GM23338 (cell line): ENCODE data around the gene SEC23A. TPM values are rescaled to one million over a fixed set of nuclear protein-coding genes. Genes with fewer than 3 reads are reported as not detected.
"Not testable (repeated sequence)": the region's sequence is repeated elsewhere in the genome, so short reads cannot be mapped to it uniquely, and the experiment has no call there.

ENCODE experiments used
- ATAC-seq: fragments of 200-7000 bp; cut with Tn5 transposase; 3 replicates; pipeline ENCODE4 v1.9.1; 2020
- DNase-seq: peaks from one replicate; pipeline ENCODE4 v3.0.0-alpha.2; 2015; ENCODE audit warnings: low spot score
- H2AFZ ChIP-seq: fragments of 200-600 bp; sonication (generic); 2 replicates; pipeline ENCODE4 v1.8.0; 2016; ENCODE audit warnings: antibody characterized with exemption, mild to moderate bottlenecking, moderate library complexity
- H3F3A ChIP-seq: fragments of 200-600 bp; sonication (generic); replicated peaks from 2 replicates; pipeline ENCODE4 v1.8.0; 2017; ENCODE audit warnings: antibody characterized with exemption, mixed run types, low read depth
- H3K27ac ChIP-seq: fragments of 200-600 bp; sonication (generic); 2 replicates; pipeline ENCODE4 v1.6.1; 2016; ENCODE audit warnings: low read depth
- H3K27me3 ChIP-seq: fragments of 200-600 bp; sonication (generic); 2 replicates; pipeline ENCODE4 v1.8.0; 2016; ENCODE audit warnings: mild to moderate bottlenecking, mixed run types, moderate library complexity; ENCODE audit not compliant: insufficient read depth
- H3K36me3 ChIP-seq: fragments of 200-600 bp; sonication (generic); 2 replicates; pipeline ENCODE4 v1.8.0; 2016; ENCODE audit warnings: mild to moderate bottlenecking; ENCODE audit not compliant: insufficient read depth
- H3K4me1 ChIP-seq: fragments of 200-600 bp; sonication (generic); 2 replicates; pipeline ENCODE4 v1.8.0; 2016; ENCODE audit warnings: mild to moderate bottlenecking, moderate library complexity; ENCODE audit not compliant: insufficient read depth
- H3K4me2 ChIP-seq: fragments of 200-600 bp; sonication (generic); 2 replicates; pipeline ENCODE4 v1.7.1; 2017; ENCODE audit warnings: mixed run types
- H3K4me3 ChIP-seq: fragments of 200-600 bp; sonication (generic); 2 replicates; pipeline ENCODE4 v1.6.1; 2016; ENCODE audit warnings: mixed run types
- H3K79me2 ChIP-seq: fragments of 200-600 bp; sonication (generic); replicated peaks from 2 replicates; pipeline ENCODE4 v1.8.0; 2017; ENCODE audit warnings: mild to moderate bottlenecking; ENCODE audit not compliant: insufficient read depth
- H3K9me2 ChIP-seq: fragments of 200-600 bp; sonication (generic); 2 replicates; pipeline ENCODE4 v1.8.0; 2017; ENCODE audit not compliant: insufficient read depth
- H4K20me1 ChIP-seq: fragments of 200-600 bp; sonication (generic); replicated peaks from 2 replicates; pipeline ENCODE4 v1.8.0; 2017; ENCODE audit warnings: mild to moderate bottlenecking; ENCODE audit not compliant: insufficient read depth
- H3K27ac Mint-ChIP-seq: 2 replicates; pipeline ENCODE4 v1.8.0; 2020; ENCODE audit warnings: inconsistent platforms, mild to moderate bottlenecking, moderate library complexity, mixed read lengths
- H3K27me3 Mint-ChIP-seq: 3 replicates; pipeline ENCODE4 v1.8.0; 2022; ENCODE audit warnings: low read depth, mild to moderate bottlenecking, moderate library complexity, mixed read lengths, inconsistent platforms; ENCODE audit not compliant: insufficient read depth, poor library complexity
- H3K36me3 Mint-ChIP-seq: 3 replicates; pipeline ENCODE4 v1.8.0; 2021; ENCODE audit warnings: low read depth, mild to moderate bottlenecking, inconsistent platforms, moderate library complexity, mixed read lengths
- H3K4me1 Mint-ChIP-seq: 3 replicates; pipeline ENCODE4 v1.8.0; 2020; ENCODE audit warnings: mild to moderate bottlenecking, inconsistent platforms, mixed read lengths
- H3K4me3 Mint-ChIP-seq: 3 replicates; pipeline ENCODE4 v1.8.0; 2021; ENCODE audit warnings: moderate library complexity, mild to moderate bottlenecking, inconsistent platforms, mixed read lengths
- H3K9me3 Mint-ChIP-seq: 3 replicates; pipeline ENCODE4 v1.8.0; 2020; ENCODE audit warnings: moderate library complexity, mild to moderate bottlenecking, inconsistent platforms, mixed read lengths
- CREB1 ChIP-seq: fragments of 250-450 bp; sonication (Bioruptor Pico); IDR thresholded peaks from 2 replicates; pipeline ENCODE4 v1.5.0; 2020; ENCODE audit warnings: low read depth, mild to moderate bottlenecking, moderate library complexity
- CTCF ChIP-seq, 2 experiments: fragments of 200-600 bp in 1 of 2; sonication (generic) in 1 of 2; conservative IDR thresholded peaks; 2 replicates each; pipeline versions ENCODE4 v1.5.1 to v1.6.1; 2016 to 2017; ENCODE audit warnings: antibody characterized with exemption in 2 of 2, low read depth in 2 of 2, mild to moderate bottlenecking in 2 of 2, moderate library complexity in 1 of 2
- ETS1 ChIP-seq: IDR thresholded peaks from 2 replicates; pipeline ENCODE4 v1.6.1; 2016; ENCODE audit warnings: antibody characterized with exemption
- EZH2phosphoT487 ChIP-seq: fragments of 200-600 bp; sonication (generic); IDR thresholded peaks from one replicate; pipeline ENCODE4 v1.8.1; 2018; ENCODE audit warnings: antibody characterized with exemption; ENCODE audit not compliant: unreplicated experiment
- NANOG ChIP-seq: IDR thresholded peaks from 2 replicates; pipeline ENCODE4 v1.6.1; 2016; ENCODE audit warnings: antibody characterized with exemption, borderline replicate concordance
- POLR2AphosphoS5 ChIP-seq: IDR thresholded peaks from 2 replicates; pipeline ENCODE4 v1.6.1; 2016; ENCODE audit warnings: antibody characterized with exemption, low read depth
- STAT1 ChIP-seq: IDR thresholded peaks from one replicate; pipeline ENCODE4 v1.6.1; 2016; ENCODE audit warnings: antibody characterized with exemption; ENCODE audit not compliant: unreplicated experiment
- ZNF114 ChIP-seq: fragments of 250-450 bp; sonication (Bioruptor Pico); IDR thresholded peaks from 2 replicates; pipeline ENCODE4 v1.5.0; 2020; ENCODE audit warnings: mild to moderate bottlenecking, moderate library complexity
- ZNF331 ChIP-seq: fragments of 250-450 bp; sonication (Bioruptor Pico); IDR thresholded peaks from 2 replicates; pipeline ENCODE4 v1.5.0; 2020; ENCODE audit warnings: low read depth, mild to moderate bottlenecking, moderate library complexity
- ZNF462 ChIP-seq: fragments of 250-450 bp; sonication (Bioruptor Pico); IDR thresholded peaks from 2 replicates; pipeline ENCODE4 v1.5.0; 2020; ENCODE audit warnings: mild to moderate bottlenecking, moderate library complexity
- polyA plus RNA-seq: library from polyadenylated mRNA; unstranded; fragments of >200 nt; fragmentation: Nextera tagmentation; extraction: Ambion mirVana; gene quantifications from 2 replicates; pipeline ENCODE4 v1.2.1, GENCODE V29; 2016
- total RNA-seq: library from RNA; depleted of rRNA; stranded (reverse); fragments of >200 nt; shearing (Covaris generic); gene quantifications from 2 replicates; pipeline ENCODE4 v1.2.3, GENCODE V29; 2014

The SEC23A gene
- total and polyA plus RNA-seq, 2 experiments from 2014 or later, result 22.7 to 89.9 TPM

GRCh38 chr14:39137835-39138234 is 34.8 kb upstream of the SEC23A start:
- not testable (repeated sequence) for ATAC-seq, H3K4me3 Mint-ChIP-seq, H2AFZ ChIP-seq, DNase-seq, H3K4me1 Mint-ChIP-seq, H3K4me2 ChIP-seq, H3K27me3 Mint-ChIP-seq, H3K79me2 ChIP-seq, H3K9me2 ChIP-seq, H3K4me3 ChIP-seq, H3K27ac ChIP-seq, H3K27ac Mint-ChIP-seq, H3K4me1 ChIP-seq, H3K36me3 ChIP-seq, H3F3A ChIP-seq, H4K20me1 ChIP-seq, H3K27me3 ChIP-seq
- H3K9me3 Mint-ChIP-seq, result peaks cover 25% of the 10 kb centered on the region
- H3K36me3 Mint-ChIP-seq, result peaks cover 75% of the 10 kb centered on the region

- no peak overlapping the region for H2AFZ ChIP-seq
- no peak for ATAC-seq
- no peaks in the 10 kb centered on the region for H3K27me3 Mint-ChIP-seq
- no peaks in the 10 kb centered on the region for H3K4me1 ChIP-seq
- no peaks in the 10 kb centered on the region for H3F3A ChIP-seq
- no peak overlapping the region for H3K27ac ChIP-seq
- no peak overlapping the region for H3K4me3 ChIP-seq
- H3K9me3 Mint-ChIP-seq, result no peaks in the 10 kb centered on the region
- H3K36me3 ChIP-seq, result peaks cover 43% of the 10 kb centered on the region
- H3K36me3 Mint-ChIP-seq, result peaks cover 46% of the 10 kb centered on the region
- no peaks in the 10 kb centered on the region for H3K79me2 ChIP-seq
- peaks cover 3% of the 10 kb centered on the region; the same call in 1 of the 2 replicates for H4K20me1 ChIP-seq
- H3K9me2 ChIP-seq, result no peaks in the 10 kb centered on the region
- no peak for DNase-seq
- H3K4me1 Mint-ChIP-seq, result no peaks in the 10 kb centered on the region
- no peak overlapping the region for H3K4me3 Mint-ChIP-seq
- no peaks in the 10 kb centered on the region for H3K27me3 ChIP-seq
- H3K27ac Mint-ChIP-seq, result no peak overlapping the region
- no peak overlapping the region for H3K4me2 ChIP-seq
- no peak for TF ChIP-seq CREB1 (CRISPR knock-in tag)
- no peak for TF ChIP-seq CTCF (conservative IDR thresholded peaks at IDR 0.05; ENCODE audit: low read depth in 2 of 2)
- no peak for TF ChIP-seq ZNF114 (CRISPR knock-in tag)
- TF ChIP-seq STAT1, result no peak
- no peak for TF ChIP-seq EZH2phosphoT487
- no peak for TF ChIP-seq ZNF462 (CRISPR knock-in tag)
- no peak for TF ChIP-seq NANOG
- no peak for TF ChIP-seq POLR2AphosphoS5
- TF ChIP-seq ETS1, result no peak
- no peak for TF ChIP-seq ZNF331 (CRISPR knock-in tag)
These were observed 19.5 kb upstream of the SEC23A start for GRCh38 chr14:39122330-39123138.
